ENCODE measurements around the gene THAP7.

DNA sequence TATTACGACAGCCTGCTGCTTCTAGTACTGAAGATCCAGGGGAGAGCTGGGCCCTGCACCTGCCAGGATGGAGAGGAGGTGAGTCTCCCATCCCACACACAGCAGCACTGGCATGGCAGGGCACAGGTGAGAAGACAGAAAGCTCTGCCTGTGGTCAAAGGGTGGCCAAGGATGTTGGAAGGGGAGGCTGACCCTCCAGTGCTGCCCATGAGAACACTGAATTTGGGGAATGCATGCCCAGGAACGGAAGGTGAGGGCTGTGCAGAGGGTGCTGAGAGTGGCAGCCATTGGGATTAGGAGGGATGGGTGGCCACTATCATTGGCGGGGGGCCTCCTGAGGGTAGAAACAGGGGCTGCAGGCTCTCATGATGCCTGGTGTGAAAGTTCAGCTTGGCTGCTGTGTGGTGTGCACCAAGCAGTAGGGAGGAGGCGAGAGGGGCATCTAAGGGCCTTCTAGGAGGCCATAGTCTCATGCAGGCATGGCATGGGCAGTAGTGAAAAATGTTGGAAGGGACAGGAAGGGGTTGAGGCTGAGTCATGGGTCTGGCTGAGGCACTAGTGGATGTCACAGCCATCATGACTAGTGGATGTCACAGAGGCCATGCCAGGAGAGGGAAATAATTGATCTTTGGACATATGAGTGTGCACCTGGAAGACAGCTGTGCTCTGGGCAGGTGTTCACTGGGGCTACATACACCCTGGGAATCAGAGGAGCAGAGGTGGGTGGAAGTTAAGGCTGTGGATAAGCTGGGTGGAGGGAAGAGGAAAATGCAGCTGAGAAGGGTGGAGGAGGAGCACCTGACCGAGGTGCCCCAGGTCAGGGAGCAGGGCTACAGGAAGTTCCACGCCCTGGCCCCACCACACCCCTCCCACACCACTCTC lies 41.3 kb upstream of the THAP7 start:
- TF ChIP-seq, protein P1, sequence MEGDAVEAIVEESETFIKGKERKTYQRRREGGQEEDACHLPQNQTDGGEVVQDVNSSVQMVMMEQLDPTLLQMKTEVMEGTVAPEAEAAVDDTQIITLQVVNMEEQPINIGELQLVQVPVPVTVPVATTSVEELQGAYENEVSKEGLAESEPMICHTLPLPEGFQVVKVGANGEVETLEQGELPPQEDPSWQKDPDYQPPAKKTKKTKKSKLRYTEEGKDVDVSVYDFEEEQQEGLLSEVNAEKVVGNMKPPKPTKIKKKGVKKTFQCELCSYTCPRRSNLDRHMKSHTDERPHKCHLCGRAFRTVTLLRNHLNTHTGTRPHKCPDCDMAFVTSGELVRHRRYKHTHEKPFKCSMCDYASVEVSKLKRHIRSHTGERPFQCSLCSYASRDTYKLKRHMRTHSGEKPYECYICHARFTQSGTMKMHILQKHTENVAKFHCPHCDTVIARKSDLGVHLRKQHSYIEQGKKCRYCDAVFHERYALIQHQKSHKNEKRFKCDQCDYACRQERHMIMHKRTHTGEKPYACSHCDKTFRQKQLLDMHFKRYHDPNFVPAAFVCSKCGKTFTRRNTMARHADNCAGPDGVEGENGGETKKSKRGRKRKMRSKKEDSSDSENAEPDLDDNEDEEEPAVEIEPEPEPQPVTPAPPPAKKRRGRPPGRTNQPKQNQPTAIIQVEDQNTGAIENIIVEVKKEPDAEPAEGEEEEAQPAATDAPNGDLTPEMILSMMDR (IDR thresholded peaks at IDR 0.05): no peak
- TF ChIP-seq EZH2 (IDR thresholded peaks at IDR 0.05; ENCODE audit: borderline replicate concordance, insufficient read depth, low read depth, low read length, poor library complexity, severe bottlenecking): no peak
